ENCODE data around the gene A1BG. TPM values are rescaled to one million over a fixed set of nuclear protein-coding genes. Genes with fewer than 3 reads are reported as not detected.

The A1BG gene
- total and polyA plus RNA-seq, 2 of the 13 experiments (the other 11 are each of a cell fraction or from before 2014, with no cell fraction given), result 14.7 to 41.4 TPM

DNA sequence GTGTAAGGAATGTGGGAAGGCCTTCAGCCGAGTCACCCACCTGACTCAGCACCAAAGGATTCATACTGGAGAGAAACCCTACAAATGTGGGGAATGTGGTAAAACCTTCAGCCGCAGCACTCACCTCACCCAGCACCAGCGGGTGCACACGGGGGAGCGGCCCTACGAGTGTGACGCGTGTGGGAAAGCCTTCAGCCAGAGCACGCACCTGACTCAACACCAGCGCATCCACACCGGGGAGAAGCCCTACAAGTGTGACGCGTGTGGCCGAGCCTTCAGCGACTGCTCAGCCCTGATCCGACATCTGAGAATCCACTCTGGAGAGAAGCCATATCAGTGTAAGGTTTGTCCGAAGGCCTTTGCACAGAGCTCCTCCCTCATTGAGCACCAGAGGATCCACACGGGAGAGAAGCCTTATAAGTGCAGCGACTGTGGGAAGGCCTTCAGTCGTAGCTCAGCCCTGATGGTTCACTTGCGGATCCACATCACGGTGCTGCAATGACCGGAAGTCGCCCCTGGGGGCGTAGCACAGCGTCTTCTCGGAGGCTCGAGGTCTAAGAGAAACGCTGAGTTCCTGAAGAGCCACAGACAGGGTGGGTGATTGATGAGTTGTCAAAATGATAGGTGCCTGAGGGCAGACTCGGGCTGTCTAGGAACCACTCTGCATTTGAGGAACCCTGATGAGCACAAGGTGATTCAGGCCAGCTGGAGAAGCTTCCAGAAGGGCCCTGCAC, 14.3 kb downstream of the A1BG start:
- DNase-seq (ENCODE audit: low spot score) (no peak), FAIRE-seq (no peak), ATAC-seq (peak; percentile 61)
- Histone ChIP-seq H3K9me3 (ENCODE audit: low read length) (no peaks in the 10 kb centered on the region), H3K79me2 (ENCODE audit: insufficient read depth, low read length) (no peaks in the 10 kb centered on the region), H2AFZ (ENCODE audit: low read length) (no peak overlapping the region), H3K4me1 (ENCODE audit: insufficient read depth, low read length) (no peaks in the 10 kb centered on the region), H3K9ac (ENCODE audit: insufficient read depth, low read depth, low read length) (no peak overlapping the region), H3K4me3 (replicated peaks in 1 of 3; ENCODE audit: insufficient read depth in 1 of 3, low read depth in 2 of 3, low read length in 3 of 3) (no peak overlapping the region), H3K36me3 (replicated peaks in 1 of 2; ENCODE audit: control insufficient read depth in 1 of 2, insufficient read depth in 2 of 2, low read length in 2 of 2) (peaks cover 14 to 38% of the 10 kb centered on the region in 2 experiments; a peak in 4 of 5 replicates), H3K27me3 (ENCODE audit: control insufficient read depth in 1 of 2, insufficient read depth in 2 of 2, low read length in 2 of 2) (no peaks in the 10 kb centered on the region), H3K4me2 (ENCODE audit: low read depth, low read length) (no peak overlapping the region), H3K27ac (ENCODE audit: extremely low read length, insufficient read depth, low read length) (no peak overlapping the region), H4K20me1 (ENCODE audit: insufficient read depth, low read length) (no peaks in the 10 kb centered on the region)
- WGBS (ENCODE audit: low lambda C conversion rate), result 94% methylated on average over 19 of the region's 30 CpGs
- no TSS peak for BruUV-seq (replicated peaks)
- TF ChIP-seq MED13 (CRISPR knock-in tag; IDR thresholded peaks at IDR 0.05) (no peak), ZNF780A (CRISPR knock-in tag; IDR thresholded peaks at IDR 0.05) (no peak), ATF1 (CRISPR knock-in tag; IDR thresholded peaks at IDR 0.05) (no peak), RBM22 (optimal IDR thresholded peaks at IDR 0.05; ENCODE audit: low read length) (no peak), ZNF292 (CRISPR knock-in tag; IDR thresholded peaks at IDR 0.05; ENCODE audit: borderline replicate concordance, low read depth) (no peak), ZNF792 (CRISPR knock-in tag; IDR thresholded peaks at IDR 0.05) (no peak), ZNF34 (CRISPR knock-in tag; IDR thresholded peaks at IDR 0.05; ENCODE audit: borderline replicate concordance) (no peak), SRF (IDR thresholded peaks at IDR 0.05; ENCODE audit: low read depth, low read length) (no peak)
- TF ChIP-seq, protein P1, sequence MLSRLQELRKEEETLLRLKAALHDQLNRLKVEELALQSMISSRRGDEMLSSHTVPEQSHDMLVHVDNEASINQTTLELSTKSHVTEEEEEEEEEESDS (CRISPR knock-in tag; IDR thresholded peaks at IDR 0.05; ENCODE audit: borderline replicate concordance), result no peak
- intact Hi-C loops (cut with micrococcal nuclease; ENCODE audit: unreplicated experiment), result no loop called here
- ChIA-PET CTCF (ENCODE audit: low intra/inter-chr PET ratio, low total read pairs) (no interaction called here), POLR2A (no interaction called here)
- in situ Hi-C loops (cut with HindIII; ENCODE audit: extremely low pct_ligation_motif_present, low pct_unique_long_range_greater_than_20kb), result no loop called here

DNA sequence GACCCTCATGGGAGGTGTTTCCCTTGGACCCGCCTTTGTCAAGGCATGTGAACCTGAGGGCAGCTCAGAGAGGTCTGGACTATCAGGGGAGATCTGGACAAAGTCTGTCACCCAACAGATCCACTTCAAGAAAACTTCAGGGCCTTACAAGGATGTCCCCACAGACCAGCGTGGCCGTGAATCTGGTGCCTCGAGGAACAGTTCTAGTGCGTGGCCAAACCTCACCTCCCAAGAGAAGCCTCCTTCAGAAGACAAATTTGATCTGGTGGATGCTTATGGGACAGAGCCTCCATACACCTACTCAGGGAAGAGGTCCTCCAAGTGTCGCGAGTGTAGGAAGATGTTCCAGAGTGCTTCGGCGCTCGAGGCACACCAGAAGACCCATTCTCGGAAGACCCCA, 15.0 kb downstream of the A1BG start:
- 98% methylated on average over 9 of the region's 11 CpGs for WGBS (ENCODE audit: low lambda C conversion rate)
- Histone ChIP-seq H2AFZ (ENCODE audit: low read length) (no peak overlapping the region), H3K4me2 (ENCODE audit: low read depth, low read length) (no peak overlapping the region), H3K27me3 (ENCODE audit: control insufficient read depth in 1 of 2, insufficient read depth in 2 of 2, low read length in 2 of 2) (no peaks in the 10 kb centered on the region), H3K4me3 (replicated peaks in 1 of 3; ENCODE audit: insufficient read depth in 1 of 3, low read depth in 2 of 3, low read length in 3 of 3) (no peak overlapping the region), H3K9ac (ENCODE audit: insufficient read depth, low read depth, low read length) (no peak overlapping the region), H4K20me1 (ENCODE audit: insufficient read depth, low read length) (no peaks in the 10 kb centered on the region), H3K4me1 (ENCODE audit: insufficient read depth, low read length) (no peaks in the 10 kb centered on the region), H3K27ac (ENCODE audit: extremely low read length, insufficient read depth, low read length) (no peak overlapping the region), H3K9me3 (ENCODE audit: low read length) (no peaks in the 10 kb centered on the region), H3K79me2 (ENCODE audit: insufficient read depth, low read length) (no peaks in the 10 kb centered on the region), H3K36me3 (replicated peaks in 1 of 2; ENCODE audit: control insufficient read depth in 1 of 2, insufficient read depth in 2 of 2, low read length in 2 of 2) (peaks cover 14 to 38% of the 10 kb centered on the region in 2 experiments; a peak in 4 of 5 replicates)
- intact Hi-C loops (cut with micrococcal nuclease; ENCODE audit: unreplicated experiment), result no loop called here
- BruUV-seq (replicated peaks), result no TSS peak
- DNase-seq (ENCODE audit: low spot score), result no peak
- in situ Hi-C loops (cut with HindIII; ENCODE audit: extremely low pct_ligation_motif_present, low pct_unique_long_range_greater_than_20kb), result no loop called here
- no peak for ATAC-seq
- CTCF ChIA-PET (ENCODE audit: low intra/inter-chr PET ratio, low total read pairs), result no interaction called here
- FAIRE-seq, result no peak
- POLR2A ChIA-PET, result no interaction called here
- no peak for TF ChIP-seq ASH2L (IDR thresholded peaks at IDR 0.05; ENCODE audit: insufficient read length, low read depth, low read length)
- no peak for TF ChIP-seq NR2F2 (IDR thresholded peaks at IDR 0.05; ENCODE audit: borderline replicate concordance, low read depth)
- TF ChIP-seq, protein P2, sequence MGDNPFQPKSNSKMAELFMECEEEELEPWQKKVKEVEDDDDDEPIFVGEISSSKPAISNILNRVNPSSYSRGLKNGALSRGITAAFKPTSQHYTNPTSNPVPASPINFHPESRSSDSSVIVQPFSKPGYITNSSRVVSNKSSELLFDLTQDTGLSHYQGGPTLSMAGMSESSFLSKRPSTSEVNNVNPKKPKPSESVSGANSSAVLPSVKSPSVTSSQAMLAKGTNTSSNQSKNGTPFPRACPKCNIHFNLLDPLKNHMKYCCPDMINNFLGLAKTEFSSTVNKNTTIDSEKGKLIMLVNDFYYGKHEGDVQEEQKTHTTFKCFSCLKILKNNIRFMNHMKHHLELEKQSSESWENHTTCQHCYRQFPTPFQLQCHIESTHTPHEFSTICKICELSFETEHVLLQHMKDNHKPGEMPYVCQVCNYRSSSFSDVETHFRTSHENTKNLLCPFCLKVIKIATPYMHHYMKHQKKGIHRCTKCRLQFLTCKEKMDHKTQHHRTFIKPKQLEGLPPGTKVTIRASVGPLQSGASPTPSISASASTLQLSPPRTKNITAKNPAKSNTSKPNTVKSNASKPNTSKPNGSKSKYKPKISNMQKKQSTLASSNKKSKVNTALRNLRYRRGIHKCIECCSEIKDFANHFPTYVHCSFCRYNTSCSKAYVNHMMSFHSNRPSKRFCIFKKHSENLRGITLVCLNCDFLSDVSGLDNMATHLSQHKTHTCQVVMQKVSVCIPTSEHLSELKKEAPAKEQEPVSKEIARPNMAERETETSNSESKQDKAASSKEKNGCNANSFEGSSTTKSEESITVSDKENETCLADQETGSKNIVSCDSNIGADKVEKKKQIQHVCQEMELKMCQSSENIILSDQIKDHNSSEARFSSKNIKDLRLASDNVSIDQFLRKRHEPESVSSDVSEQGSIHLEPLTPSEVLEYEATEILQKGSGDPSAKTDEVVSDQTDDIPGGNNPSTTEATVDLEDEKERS (CRISPR knock-in tag; IDR thresholded peaks at IDR 0.05), result no peak
- no peak for TF ChIP-seq ATM (IDR thresholded peaks at IDR 0.05; ENCODE audit: borderline replicate concordance)
- TF ChIP-seq ZNF24 (IDR thresholded peaks at IDR 0.05), result no peak
- no peak for TF ChIP-seq U2AF1 (optimal IDR thresholded peaks at IDR 0.05; ENCODE audit: low read depth, low read length)
- TF ChIP-seq ZSCAN29 (CRISPR knock-in tag; conservative IDR thresholded peaks at IDR 0.05), result no peak
